Activated T-cell treated with anti-CD3 and anti-CD28 coated beads for 48 hours (primary cell): ENCODE data around the gene USP8.

ENCODE experiments used
- DNase-seq: peaks from one replicate; pipeline ENCODE4 v3.0.0-alpha.2; 2020; ENCODE audit warnings: low read depth

USP8 gene

GRCh38 chr15:50543556-50543955 lies 119.4 kb downstream of the USP8 start:
- no peak for DNase-seq

GRCh38 chr15:50544368-50544767 lies 120.2 kb downstream of the USP8 start:
- DNase-seq = no peak

GRCh38 chr15:50546566-50546965 lies 122.4 kb downstream of the USP8 start, which contains the start of gene USP50:
USP50 (minus strand) TSS chr15:50546666; CDS start chr15:50546525, 141 bp downstream.
- DNase-seq = no peak

- DNase-seq = no peak
These were observed 125.1 kb downstream of the USP8 start for GRCh38 chr15:50549326-50549725.

GRCh38 chr15:50552238-50552637 lies 128.0 kb downstream of the USP8 start:
- no peak for DNase-seq

GRCh38 chr15:50556642-50557371 lies 132.6 kb downstream of the USP8 start:
- no peak for DNase-seq

GRCh38 chr15:50558012-50558411 lies 133.8 kb downstream of the USP8 start:
- DNase-seq = no peak

- no peak for DNase-seq
These were observed 138.8 kb downstream of the USP8 start for GRCh38 chr15:50562735-50563640.

- DNase-seq = no peak
These were observed 139.6 kb downstream of the USP8 start for GRCh38 chr15:50563756-50564155.
